KMS-11 (cell line): ENCODE data around the gene GCSAML.

Experiments used
- H2AFZ ChIP-seq: fragments of 200-600 bp; sonication (generic); 2 replicates; pipeline ENCODE4 v1.6.1; 2016; ENCODE audit warnings: antibody characterized with exemption, mixed run types, low read depth
- H3K27ac ChIP-seq: fragments of 200-600 bp; sonication (generic); 2 replicates; pipeline ENCODE4 v1.6.1; 2016; ENCODE audit warnings: mild to moderate bottlenecking, mixed run types
- H3K27me3 ChIP-seq: fragments of 200-600 bp; sonication (generic); 2 replicates; pipeline ENCODE4 v1.6.1; 2017; ENCODE audit warnings: mild to moderate bottlenecking, low read depth, mixed run types, moderate library complexity; ENCODE audit not compliant: insufficient read depth
- H3K36me3 ChIP-seq: fragments of 200-600 bp; sonication (generic); 2 replicates; pipeline ENCODE4 v1.6.1; 2017; ENCODE audit warnings: mild to moderate bottlenecking, mixed run types; ENCODE audit not compliant: insufficient read depth
- H3K4me1 ChIP-seq: fragments of 200-600 bp; sonication (generic); 2 replicates; pipeline ENCODE4 v1.6.1; 2016; ENCODE audit warnings: mild to moderate bottlenecking, low read depth, mixed run types; ENCODE audit not compliant: poor library complexity, severe bottlenecking
- H3K4me2 ChIP-seq: fragments of 200-600 bp; sonication (generic); 2 replicates; pipeline ENCODE4 v1.7.0; 2016; ENCODE audit warnings: mild to moderate bottlenecking, mixed run types
- H3K4me3 ChIP-seq: fragments of 200-600 bp; sonication (generic); IDR thresholded peaks from 2 replicates; pipeline ENCODE4 v1.6.1; 2017; ENCODE audit warnings: low read depth, low read length, mixed read lengths; ENCODE audit not compliant: insufficient read depth
- H3K79me2 ChIP-seq: fragments of 200-600 bp; sonication (generic); 2 replicates; pipeline ENCODE4 v1.6.1; 2016; ENCODE audit warnings: low read depth, mixed run types; ENCODE audit not compliant: insufficient read depth
- H3K9ac ChIP-seq: fragments of 200-600 bp; sonication (generic); 2 replicates; pipeline ENCODE4 v1.6.1; 2016; ENCODE audit warnings: mild to moderate bottlenecking, mixed run types
- H4K20me1 ChIP-seq: fragments of 200-600 bp; sonication (generic); 2 replicates; pipeline ENCODE4 v1.6.1; 2016; ENCODE audit warnings: mild to moderate bottlenecking, mixed run types; ENCODE audit not compliant: insufficient read depth
- TF ChIP-seq, protein P1 (sequence below): fragments of 200-600 bp; sonication (generic); conservative IDR thresholded peaks from 2 replicates; pipeline ENCODE4 v1.6.1; 2017; ENCODE audit warnings: low read depth, mild to moderate bottlenecking, antibody characterized with exemption, low read length, moderate library complexity, mixed read lengths

The GCSAML gene

GRCh38 chr1:247605286-247605685 is 56.4 kb downstream of the GCSAML start, which contains the start of gene OR2G3:
OR2G3 (plus strand) TSS chr1:247605586; CDS start chr1:247605586, 0 bp downstream.
- H3K9ac ChIP-seq, result no peak within 1 kb of the TSS
- H3K4me1 ChIP-seq, result no peaks in the 10 kb centered on the region
- TF ChIP-seq, protein P1, sequence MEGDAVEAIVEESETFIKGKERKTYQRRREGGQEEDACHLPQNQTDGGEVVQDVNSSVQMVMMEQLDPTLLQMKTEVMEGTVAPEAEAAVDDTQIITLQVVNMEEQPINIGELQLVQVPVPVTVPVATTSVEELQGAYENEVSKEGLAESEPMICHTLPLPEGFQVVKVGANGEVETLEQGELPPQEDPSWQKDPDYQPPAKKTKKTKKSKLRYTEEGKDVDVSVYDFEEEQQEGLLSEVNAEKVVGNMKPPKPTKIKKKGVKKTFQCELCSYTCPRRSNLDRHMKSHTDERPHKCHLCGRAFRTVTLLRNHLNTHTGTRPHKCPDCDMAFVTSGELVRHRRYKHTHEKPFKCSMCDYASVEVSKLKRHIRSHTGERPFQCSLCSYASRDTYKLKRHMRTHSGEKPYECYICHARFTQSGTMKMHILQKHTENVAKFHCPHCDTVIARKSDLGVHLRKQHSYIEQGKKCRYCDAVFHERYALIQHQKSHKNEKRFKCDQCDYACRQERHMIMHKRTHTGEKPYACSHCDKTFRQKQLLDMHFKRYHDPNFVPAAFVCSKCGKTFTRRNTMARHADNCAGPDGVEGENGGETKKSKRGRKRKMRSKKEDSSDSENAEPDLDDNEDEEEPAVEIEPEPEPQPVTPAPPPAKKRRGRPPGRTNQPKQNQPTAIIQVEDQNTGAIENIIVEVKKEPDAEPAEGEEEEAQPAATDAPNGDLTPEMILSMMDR, result no peak
- no peak within 1 kb of the TSS for H2AFZ ChIP-seq
- no peaks in the 10 kb centered on the region for H4K20me1 ChIP-seq
- H3K27me3 ChIP-seq, result no peaks in the 10 kb centered on the region
- H3K4me3 ChIP-seq, result no peak within 1 kb of the TSS
- H3K36me3 ChIP-seq, result no peaks in the 10 kb centered on the region
- H3K27ac ChIP-seq, result no peak within 1 kb of the TSS
- no peak within 1 kb of the TSS for H3K4me2 ChIP-seq
- H3K79me2 ChIP-seq, result no peaks in the 10 kb centered on the region

- Histone ChIP-seq H3K36me3 (no peaks in the 10 kb centered on the region), H3K27me3 (no peaks in the 10 kb centered on the region), H3K27ac (no peak overlapping the region), H3K79me2 (no peaks in the 10 kb centered on the region), H3K9ac (no peak overlapping the region), H2AFZ (no peak overlapping the region), H4K20me1 (no peaks in the 10 kb centered on the region), H3K4me2 (no peak overlapping the region), H3K4me1 (no peaks in the 10 kb centered on the region), H3K4me3 (no peak overlapping the region)
- TF ChIP-seq, protein P1, result no peak
Observed at GRCh38 chr1:247613405-247613804, 64.5 kb downstream of the GCSAML start.

GRCh38 chr1:247614625-247615024 is 65.7 kb downstream of the GCSAML start:
- Histone ChIP-seq H3K9ac (no peak overlapping the region), H3K27ac (no peak overlapping the region), H3K4me1 (no peaks in the 10 kb centered on the region), H4K20me1 (no peaks in the 10 kb centered on the region), H3K36me3 (no peaks in the 10 kb centered on the region), H2AFZ (no peak overlapping the region), H3K4me3 (no peak overlapping the region), H3K79me2 (no peaks in the 10 kb centered on the region), H3K4me2 (no peak overlapping the region), H3K27me3 (no peaks in the 10 kb centered on the region)
- TF ChIP-seq, protein P1, result no peak
